BE2C (cell line): ENCODE data around the gene PIP4K2C.
"Not testable (repeated sequence)": the region's sequence is repeated elsewhere in the genome, so short reads cannot be mapped to it uniquely, and the experiment has no call there.

Experiments used
- DNase-seq: peaks from one replicate; pipeline ENCODE4 v3.0.0-alpha.2; 2020
- H3K27me3 ChIP-seq: fragments of 250-450 bp; sonication (Bioruptor Pico); 2 replicates; pipeline ENCODE4 v1.5.1; 2020; ENCODE audit warnings: mild to moderate bottlenecking
- H3K36me3 ChIP-seq: fragments of 250-450 bp; sonication (Bioruptor Pico); 2 replicates; pipeline ENCODE4 v1.5.1; 2020; ENCODE audit warnings: mild to moderate bottlenecking
- H3K4me1 ChIP-seq: fragments of 250-450 bp; sonication (Bioruptor Pico); 2 replicates; pipeline ENCODE4 v1.5.1; 2020
- H3K4me3 ChIP-seq: 2 replicates; pipeline ENCODE4 v1.5.1; 2011; ENCODE audit warnings: low read depth, low read length
- H3K9me3 ChIP-seq: fragments of 250-450 bp; sonication (Bioruptor Pico); 2 replicates; pipeline ENCODE4 v1.5.1; 2020
- CTCF ChIP-seq: IDR thresholded peaks from 2 replicates; pipeline ENCODE4 v1.5.1; 2012; ENCODE audit warnings: mild to moderate bottlenecking, low read depth, low read length

Gene PIP4K2C

GRCh38 chr12:57615637-57616036 is 24.6 kb downstream of the PIP4K2C start:
- H3K4me3 ChIP-seq: no peak overlapping the region
- peaks cover 7% of the 10 kb centered on the region for H3K36me3 ChIP-seq
- peaks cover 9% of the 10 kb centered on the region for H3K4me1 ChIP-seq
- no peaks in the 10 kb centered on the region for H3K9me3 ChIP-seq
- H3K27me3 ChIP-seq: no peaks in the 10 kb centered on the region
- DNase-seq: no peak
- no peak for TF ChIP-seq CTCF

GRCh38 chr12:57616383-57617101 is 25.6 kb downstream of the PIP4K2C start:
- TF ChIP-seq CTCF: no peak
- Histone ChIP-seq H3K36me3 (peaks cover 7% of the 10 kb centered on the region), H3K4me3 (no peak overlapping the region), H3K27me3 (peaks cover 6% of the 10 kb centered on the region; the same call in 1 of the 2 replicates), H3K9me3 (no peaks in the 10 kb centered on the region), H3K4me1 (peaks cover 9% of the 10 kb centered on the region)
- DNase-seq: no peak

DNA sequence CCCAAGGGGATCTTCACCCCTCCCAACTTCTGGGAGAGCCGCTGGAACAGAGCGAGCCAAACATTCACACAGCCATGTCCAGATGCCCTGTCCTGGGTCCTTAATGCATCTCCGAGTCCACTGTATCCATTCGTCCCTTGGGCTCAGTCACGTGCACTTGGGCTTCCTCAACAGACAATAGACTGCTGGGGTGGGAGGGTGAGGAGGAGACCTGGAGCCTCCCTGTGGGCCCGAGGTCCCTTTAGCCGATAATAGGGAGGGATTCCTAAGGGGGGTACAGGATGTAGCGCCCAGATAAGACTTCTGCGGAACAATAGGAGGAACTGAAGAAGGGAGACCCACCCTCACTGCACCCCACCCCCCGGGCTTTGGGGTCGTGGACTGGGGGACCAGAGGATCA is 26.9 kb downstream of the PIP4K2C start:
- peaks cover 7% of the 10 kb centered on the region for H3K36me3 ChIP-seq

DNA sequence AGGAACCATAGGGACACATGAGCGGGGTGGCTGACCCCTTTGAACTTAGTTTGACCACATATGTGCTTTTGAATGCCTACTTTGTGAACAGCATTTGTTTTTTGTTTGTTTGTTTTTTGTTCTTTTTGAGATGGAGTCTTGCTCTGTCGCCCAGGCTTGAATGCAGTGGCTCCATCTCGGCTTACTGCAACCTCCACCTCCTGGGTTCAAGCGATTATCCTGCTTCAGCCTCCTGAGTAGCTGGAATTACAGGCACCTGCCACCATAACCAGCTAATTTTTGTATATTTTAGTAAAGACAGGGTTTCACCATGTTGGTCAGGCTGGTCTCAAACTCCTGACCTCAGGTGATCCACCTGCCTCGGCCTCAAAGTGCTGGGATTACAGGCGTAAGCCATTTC is 27.4 kb downstream of the PIP4K2C start:
- not testable (repeated sequence) for H3K4me1 ChIP-seq, H3K27me3 ChIP-seq, H3K9me3 ChIP-seq, DNase-seq, H3K4me3 ChIP-seq, H3K36me3 ChIP-seq

More for the DNA sequence above, 26.9 kb downstream of the PIP4K2C start:
- Histone ChIP-seq H3K27me3 (peaks cover 6% of the 10 kb centered on the region; the same call in 1 of the 2 replicates), H3K9me3 (no peaks in the 10 kb centered on the region), H3K4me1 (peaks cover 7% of the 10 kb centered on the region), H3K4me3 (no peak overlapping the region)
- no peak for TF ChIP-seq CTCF
- DNase-seq: no peak

DNA sequence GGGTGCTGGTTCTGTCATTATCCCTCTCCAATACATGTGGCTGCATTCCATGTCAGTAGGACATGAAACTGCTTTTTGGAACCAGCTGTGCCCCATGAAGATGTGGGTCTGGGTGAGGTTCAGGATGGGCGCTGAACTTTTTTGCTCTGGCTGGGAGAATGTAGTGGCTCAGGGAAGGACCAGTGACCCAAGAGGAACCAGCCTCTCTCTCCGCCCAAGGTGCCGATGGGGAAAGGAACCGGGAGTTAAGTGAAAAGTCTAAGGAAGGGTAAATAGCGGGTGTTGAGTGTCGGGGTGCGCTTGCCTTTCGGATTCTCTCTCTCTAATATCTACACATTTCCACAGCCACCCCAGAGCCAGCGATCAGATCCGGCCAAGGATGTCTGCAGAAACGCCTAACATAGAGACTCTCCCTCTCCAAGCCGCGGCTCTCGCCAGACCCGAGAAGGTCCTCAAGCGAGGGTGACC is 28.0 kb downstream of the PIP4K2C start:
- H3K4me1 ChIP-seq: peaks cover 4% of the 10 kb centered on the region
- H3K27me3 ChIP-seq: peaks cover 6% of the 10 kb centered on the region; the same call in 1 of the 2 replicates
- no peak overlapping the region for H3K4me3 ChIP-seq
- TF ChIP-seq CTCF: no peak
- no peaks in the 10 kb centered on the region for H3K9me3 ChIP-seq
- peaks cover 7% of the 10 kb centered on the region for H3K36me3 ChIP-seq
- DNase-seq: no peak

DNA sequence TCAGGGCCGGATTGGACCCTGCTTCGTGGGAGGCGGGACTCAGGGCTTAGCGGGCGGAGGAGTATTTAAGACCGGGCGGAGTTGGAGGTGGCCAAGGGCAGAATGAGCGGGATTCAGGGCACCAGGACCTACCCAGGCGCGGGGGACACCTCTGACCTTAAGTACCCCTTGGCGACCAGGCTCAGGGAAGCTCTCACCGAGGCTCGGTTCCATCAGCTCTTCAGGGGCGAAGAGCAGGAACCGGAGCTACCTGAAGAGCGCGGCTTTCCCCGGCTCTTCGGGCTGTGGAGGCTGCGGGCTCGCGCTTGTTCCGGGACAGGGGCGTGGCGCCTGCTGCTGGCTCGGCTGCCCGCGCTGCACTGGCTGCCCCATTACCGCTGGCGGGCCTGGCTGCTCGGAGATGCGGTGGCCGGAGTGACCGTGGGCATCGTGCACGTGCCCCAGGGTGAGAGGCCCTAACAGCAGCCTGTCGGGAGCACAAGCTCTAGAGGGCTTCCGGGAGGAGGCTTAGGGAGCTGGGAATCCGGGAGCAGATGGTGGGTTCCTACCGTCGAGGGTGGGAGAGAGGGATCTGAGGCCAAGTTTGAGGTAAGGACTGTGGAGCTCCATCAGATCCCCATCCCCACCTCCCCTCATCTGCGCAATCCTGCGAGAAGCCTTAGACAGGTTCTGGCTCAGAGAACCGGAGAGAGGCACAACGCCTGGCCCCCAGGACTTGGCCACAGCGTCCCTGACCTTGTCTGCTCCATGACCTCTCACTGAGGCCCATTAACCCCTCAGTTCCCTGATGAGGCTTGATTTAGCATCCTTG is 28.6 kb downstream of the PIP4K2C start:
- Histone ChIP-seq H3K9me3 (no peaks in the 10 kb centered on the region), H3K27me3 (peaks cover 6% of the 10 kb centered on the region; the same call in 1 of the 2 replicates), H3K4me3 (no peak overlapping the region), H3K36me3 (peaks cover 7% of the 10 kb centered on the region; the same call in 1 of the 2 replicates), H3K4me1 (no peaks in the 10 kb centered on the region)
- DNase-seq: no peak
- no peak for TF ChIP-seq CTCF
